Transverse colon (tissue), 4 donors: ENCODE data around the gene MCOLN1. TPM values are rescaled to one million over a fixed set of nuclear protein-coding genes. Genes with fewer than 3 reads are reported as not detected.

Experiments
- DNase-seq: peaks from one replicate; pipeline ENCODE4 v3.0.0-alpha.2; 2019
- H3K27ac ChIP-seq, 4 donors: fragments of 200-600 bp; sonication (generic); 2 replicates each; pipeline ENCODE4 v1.5.1; 2016 to 2018; ENCODE audit warnings: inconsistent platforms in 4 of 4
- H3K27me3 ChIP-seq: fragments of 200-600 bp; sonication (generic); 2 replicates; pipeline ENCODE4 v1.5.1; 2017; ENCODE audit warnings: inconsistent platforms
- H3K36me3 ChIP-seq, 4 donors: fragments of 200-600 bp; sonication (generic); 2 replicates each; pipeline ENCODE4 v1.5.1; 2017 to 2019; ENCODE audit warnings: inconsistent platforms in 4 of 4
- H3K4me1 ChIP-seq, 4 donors: fragments of 200-600 bp; sonication (generic); 2 replicates each; pipeline ENCODE4 v1.5.1; 2017 to 2020; ENCODE audit warnings: inconsistent platforms in 4 of 4
- H3K4me3 ChIP-seq, 4 donors: fragments of 200-600 bp; sonication (generic); 1 replicate in 1 of 4; 2 replicates in 3 of 4; pipeline versions ENCODE4 v1.5.1 to v1.6.1; 2017 to 2019; ENCODE audit warnings: inconsistent platforms in 4 of 4
- H3K9me3 ChIP-seq, 2 donors: fragments of 200-600 bp; sonication (generic); 2 replicates each; pipeline ENCODE4 v1.5.1; 2017 to 2019; ENCODE audit warnings: inconsistent platforms in 2 of 2
- EP300 ChIP-seq: sonication (generic); formaldehyde crosslinking; IDR thresholded peaks from one replicate; pipeline ENCODE4 v1.6.1; 2017; ENCODE audit warnings: antibody characterized with exemption, low read depth
- POLR2A ChIP-seq: fragments of 450-650 bp; IDR thresholded peaks from one replicate; pipeline ENCODE4 v1.6.1; 2016; ENCODE audit warnings: antibody characterized with exemption, mild to moderate bottlenecking, moderate library complexity
- POLR2AphosphoS5 ChIP-seq, 3 donors: sonication (generic); formaldehyde crosslinking; IDR thresholded peaks; one replicate each; pipeline ENCODE4 v1.6.1; 2016; ENCODE audit warnings: antibody characterized with exemption in 3 of 3
- WGBS, 2 donors: methylation state at CpG; one replicate each; pipeline ENCODE4 v1.1.5; 2018; ENCODE audit warnings: low coverage in 1 of 2; 5-methylcytosine and 5-hydroxymethylcytosine counted together
- in situ Hi-C, 4 donors: fragments of 200-750 bp; cut with MboI; loops; one replicate each; pipeline versions ENCODE4 v1.15.0 to v1.15.1; 2017; ENCODE audit warnings: low sequenced_read_pairs in 3 of 4, low pct_ligation_motif_present in 1 of 4, low pct_unique_long_range_greater_than_20kb in 1 of 4
- intact Hi-C: fragments of 100-400 bp; cut with DNase I; formaldehyde crosslinking; loops from one replicate; pipeline ENCODE4 v1.15.1; 2023; ENCODE audit warnings: low total_unique reads
- total RNA-seq, 4 donors: library from RNA; depleted of rRNA; stranded (reverse); fragments of >200 nt; gene quantifications; one replicate each; pipeline ENCODE4 v1.1.0, GENCODE V29; 2016
- TF ChIP-seq, protein P1 (sequence below), 5 experiments: fragments of 200-600 bp in 3 of 5; fragments of 450-650 bp in 2 of 5; sonication (generic) in 3 of 5; IDR thresholded peaks; 1 replicate in 2 of 5; 2 replicates in 3 of 5; pipeline ENCODE4 v1.5.1; 2016 to 2017; ENCODE audit warnings: antibody characterized with exemption in 5 of 5, inconsistent platforms in 3 of 5, mild to moderate bottlenecking in 2 of 5, moderate library complexity in 1 of 5

The MCOLN1 gene
- total RNA-seq, 4 donors from 2014 or later, result 14.7 to 93.1 (median 23.9) TPM

DNA sequence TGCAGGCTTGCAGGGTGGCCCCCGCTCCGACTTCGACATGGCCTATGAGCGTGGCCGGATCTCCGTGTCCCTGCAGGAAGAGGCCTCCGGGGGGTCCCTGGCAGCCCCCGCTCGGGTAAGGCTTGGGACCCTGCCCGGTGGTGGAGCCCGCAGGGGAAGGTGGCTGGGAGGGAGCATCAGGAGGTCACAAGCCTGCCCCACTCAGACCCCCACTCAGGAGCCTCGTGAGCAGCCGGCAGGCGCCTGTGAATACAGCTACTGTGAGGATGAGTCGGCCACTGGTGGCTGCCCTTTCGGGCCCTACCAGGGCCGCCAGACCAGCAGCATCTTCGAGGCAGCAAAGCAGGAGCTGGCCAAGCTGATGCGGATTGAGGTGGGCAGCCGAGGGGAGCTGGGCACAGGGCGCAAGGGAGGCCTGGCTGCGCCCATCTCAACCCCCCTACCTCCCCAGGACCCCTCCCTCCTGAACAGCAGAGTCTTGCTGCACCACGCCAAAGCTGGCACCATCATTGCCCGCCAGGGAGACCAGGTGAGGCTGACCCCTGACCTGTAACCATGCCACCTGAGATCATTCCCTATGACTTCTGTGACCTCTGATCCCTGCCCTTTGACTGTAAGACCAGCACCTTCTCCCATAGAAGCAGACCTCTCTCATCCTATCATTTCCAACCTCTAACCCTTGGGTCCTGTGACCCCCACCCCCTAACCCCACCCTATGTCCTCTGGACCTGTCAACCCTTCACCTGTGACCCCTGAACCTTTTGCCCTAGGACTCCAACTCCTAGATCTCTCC lies 20.3 kb downstream of the MCOLN1 start:
- Histone ChIP-seq H3K4me3 (no peak overlapping the region), H3K27ac (peak overlapping the region in 1 of 4 donors; percentile 16), H3K9me3 (no peaks in the 10 kb centered on the region), H3K27me3 (no peaks in the 10 kb centered on the region), H3K4me1 (peaks cover 0 to 17% (median 0%) of the 10 kb centered on the region in 4 donors), H3K36me3 (peaks cover 0 to 27% (median 13%) of the 10 kb centered on the region in 4 donors)
- in situ Hi-C loops (no loop called here), intact Hi-C loops (no loop called here)
- WGBS, 2 donors, result 97 to 100% methylated on average over 1 to 24 of the region's 24 CpGs
- DNase-seq, result no peak
- no peak for TF ChIP-seq POLR2AphosphoS5 (IDR thresholded peaks at IDR 0.05)
- TF ChIP-seq, protein P1, sequence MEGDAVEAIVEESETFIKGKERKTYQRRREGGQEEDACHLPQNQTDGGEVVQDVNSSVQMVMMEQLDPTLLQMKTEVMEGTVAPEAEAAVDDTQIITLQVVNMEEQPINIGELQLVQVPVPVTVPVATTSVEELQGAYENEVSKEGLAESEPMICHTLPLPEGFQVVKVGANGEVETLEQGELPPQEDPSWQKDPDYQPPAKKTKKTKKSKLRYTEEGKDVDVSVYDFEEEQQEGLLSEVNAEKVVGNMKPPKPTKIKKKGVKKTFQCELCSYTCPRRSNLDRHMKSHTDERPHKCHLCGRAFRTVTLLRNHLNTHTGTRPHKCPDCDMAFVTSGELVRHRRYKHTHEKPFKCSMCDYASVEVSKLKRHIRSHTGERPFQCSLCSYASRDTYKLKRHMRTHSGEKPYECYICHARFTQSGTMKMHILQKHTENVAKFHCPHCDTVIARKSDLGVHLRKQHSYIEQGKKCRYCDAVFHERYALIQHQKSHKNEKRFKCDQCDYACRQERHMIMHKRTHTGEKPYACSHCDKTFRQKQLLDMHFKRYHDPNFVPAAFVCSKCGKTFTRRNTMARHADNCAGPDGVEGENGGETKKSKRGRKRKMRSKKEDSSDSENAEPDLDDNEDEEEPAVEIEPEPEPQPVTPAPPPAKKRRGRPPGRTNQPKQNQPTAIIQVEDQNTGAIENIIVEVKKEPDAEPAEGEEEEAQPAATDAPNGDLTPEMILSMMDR (IDR thresholded peaks at IDR 0.05), result no peak

DNA sequence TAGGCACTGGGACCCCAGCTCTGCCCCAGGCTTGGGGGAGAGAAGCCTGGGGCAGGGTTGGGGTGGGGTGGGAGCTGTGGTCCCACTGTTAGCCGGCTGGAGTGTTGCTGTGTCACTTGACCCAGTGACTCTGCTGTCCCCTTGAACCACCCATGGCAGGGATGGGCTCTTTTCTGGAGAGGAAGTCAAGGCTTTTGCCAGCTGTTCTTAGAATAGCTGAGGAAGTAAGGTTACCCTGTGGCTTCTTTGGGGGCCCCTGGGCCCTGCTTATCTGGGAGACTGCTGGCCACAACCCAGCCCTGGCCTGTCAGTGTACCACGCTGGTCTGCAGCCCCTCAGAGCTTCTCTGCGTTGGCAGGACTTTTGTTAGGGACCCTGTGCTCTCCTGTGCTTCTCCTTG lies 22.2 kb downstream of the MCOLN1 start:
- TF ChIP-seq POLR2AphosphoS5 (IDR thresholded peaks at IDR 0.05) (no peak), EP300 (no peak)
- H3K27me3 ChIP-seq, result no peaks in the 10 kb centered on the region
- peak overlapping the region in 2 of 4 donors; percentile 10 to 46 for H3K27ac ChIP-seq
- in situ Hi-C loops, result no loop called here
- no peak overlapping the region for H3K4me3 ChIP-seq
- no peak for DNase-seq
- no peaks in the 10 kb centered on the region for H3K9me3 ChIP-seq
- peaks cover 0 to 27% (median 13%) of the 10 kb centered on the region in 4 donors for H3K36me3 ChIP-seq
- 72 to 83% methylated on average over 2 to 3 of the region's 3 CpGs for WGBS, 2 donors
- peaks cover 0 to 17% (median 0%) of the 10 kb centered on the region in 4 donors for H3K4me1 ChIP-seq
- intact Hi-C loops, result no loop called here

DNA sequence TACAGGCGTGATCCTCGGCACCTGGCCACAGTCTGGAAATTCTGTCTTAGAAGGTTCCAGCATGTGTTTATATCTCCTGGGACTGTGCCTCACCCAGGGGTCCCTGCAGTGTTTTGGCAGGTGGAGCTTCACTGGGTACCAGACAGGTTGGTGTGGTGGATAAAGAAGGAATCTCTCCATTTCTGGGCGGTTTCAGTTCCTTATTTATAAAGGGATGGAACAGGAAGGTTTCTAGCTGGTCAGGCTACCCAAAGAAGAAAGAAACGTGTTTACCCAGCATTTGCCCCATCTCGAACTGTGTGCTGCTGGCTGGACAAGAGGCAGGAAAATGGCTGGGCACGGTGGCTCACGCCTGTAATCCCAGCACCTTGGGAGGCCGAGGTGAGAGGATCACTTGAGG lies 22.9 kb downstream of the MCOLN1 start:
- H3K36me3 ChIP-seq, result peaks cover 0 to 21% (median 12%) of the 10 kb centered on the region in 4 donors
- intact Hi-C loops, result no loop called here

DNA sequence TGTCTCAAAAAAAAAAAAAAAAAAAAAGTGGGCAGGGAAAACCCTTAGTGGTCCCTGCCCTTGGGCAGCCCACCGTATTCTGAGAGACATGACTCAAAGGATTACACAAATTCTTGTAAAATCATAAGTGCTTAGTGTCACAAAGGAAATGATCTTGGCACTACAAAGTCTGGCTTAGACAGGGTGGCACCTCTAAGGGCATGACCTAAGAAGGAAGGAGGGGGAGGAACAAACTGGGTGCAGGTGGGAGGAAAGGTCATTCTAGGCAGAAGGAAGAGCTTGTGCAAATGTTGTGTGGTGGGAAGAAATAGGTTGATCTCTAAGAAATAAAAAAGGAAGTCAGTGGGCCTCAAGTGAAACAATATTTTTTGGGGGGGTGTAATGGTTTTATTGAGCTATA lies 23.5 kb downstream of the MCOLN1 start:
- H3K27ac ChIP-seq, result peak overlapping the region in 2 of 4 donors; percentile 8 to 46
- no peaks in the 10 kb centered on the region for H3K27me3 ChIP-seq
- no peak for DNase-seq
- no peak for TF ChIP-seq POLR2A
- peak in 1 of 3 donors; percentile 19 for TF ChIP-seq POLR2AphosphoS5 (IDR thresholded peaks at IDR 0.05)
- in situ Hi-C loops, result no loop called here
- no peak overlapping the region for H3K4me3 ChIP-seq
- WGBS, 2 donors, result 26% methylated on average over 1 of the region's 1 CpG; no CpG with 5 or more reads in 1 of the 2 donors
- intact Hi-C loops, result no loop called here
- H3K9me3 ChIP-seq, result no peaks in the 10 kb centered on the region
- H3K36me3 ChIP-seq, result peaks cover 0 to 15% (median 9%) of the 10 kb centered on the region in 4 donors
- H3K4me1 ChIP-seq, result peaks cover 0 to 17% (median 1%) of the 10 kb centered on the region in 4 donors

More for the DNA sequence above, 22.9 kb downstream of the MCOLN1 start:
- H3K4me3 ChIP-seq, result no peak overlapping the region
- H3K9me3 ChIP-seq, result no peaks in the 10 kb centered on the region
- peaks cover 0 to 17% (median 0%) of the 10 kb centered on the region in 4 donors for H3K4me1 ChIP-seq
- in situ Hi-C loops, result no loop called here
- 78 to 84% methylated on average over 6 to 8 of the region's 8 CpGs for WGBS, 2 donors
- no peak for DNase-seq
- TF ChIP-seq, protein P1 (IDR thresholded peaks at IDR 0.05), result no peak
- TF ChIP-seq POLR2AphosphoS5 (IDR thresholded peaks at IDR 0.05), result no peak
- no peak for TF ChIP-seq POLR2A
- no peak for TF ChIP-seq EP300
- peak overlapping the region in 2 of 4 donors; percentile 10 to 46 for H3K27ac ChIP-seq
- no peaks in the 10 kb centered on the region for H3K27me3 ChIP-seq

DNA sequence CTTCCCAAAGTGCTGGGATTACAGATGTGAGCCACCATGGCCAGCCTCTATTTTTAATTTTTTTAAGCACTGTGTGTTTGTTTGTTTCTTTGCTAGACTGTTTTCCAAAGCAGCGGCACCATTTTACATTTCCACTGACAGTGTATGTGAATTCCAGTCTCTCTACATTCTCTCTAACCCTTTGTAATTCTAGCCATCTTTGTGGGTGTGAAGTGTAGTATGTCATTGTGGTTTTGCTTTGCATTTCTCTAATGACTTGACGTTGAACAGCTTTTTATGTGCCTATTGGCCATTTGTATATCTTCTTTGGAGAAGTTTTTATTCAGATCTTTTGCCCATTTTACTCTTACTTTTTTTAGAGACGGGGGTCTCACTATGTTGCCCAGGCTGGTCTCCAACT lies 24.7 kb downstream of the MCOLN1 start:
- in situ Hi-C loops (no loop called here), intact Hi-C loops (no loop called here)
- H3K9me3 ChIP-seq, result no peaks in the 10 kb centered on the region
- H3K4me1 ChIP-seq, result peaks cover 0 to 17% (median 1%) of the 10 kb centered on the region in 4 donors
- no peak for DNase-seq
- H3K27ac ChIP-seq, result no peak overlapping the region
- H3K36me3 ChIP-seq, result peaks cover 0 to 10% (median 5%) of the 10 kb centered on the region in 4 donors
- WGBS, 2 donors, result 78 to 85% methylated on average over 3 of the region's 3 CpGs
- TF ChIP-seq EP300, result no peak
- TF ChIP-seq, protein P1 (IDR thresholded peaks at IDR 0.05), result no peak
- TF ChIP-seq POLR2A, result no peak
- TF ChIP-seq POLR2AphosphoS5 (IDR thresholded peaks at IDR 0.05), result no peak
- H3K4me3 ChIP-seq, result no peak overlapping the region
- no peaks in the 10 kb centered on the region for H3K27me3 ChIP-seq
